Prostate gland (tissue), 2 donors: ENCODE results near the gene CREB3L2.

Experiments used
- POLR2A ChIP-seq: fragments of 450-650 bp; IDR thresholded peaks from one replicate; pipeline ENCODE4 v1.6.1; 2016; ENCODE audit warnings: antibody characterized with exemption, mild to moderate bottlenecking
- TF ChIP-seq, protein P1 (sequence below), 4 experiments: fragments of 200-600 bp in 2 of 4; fragments of 450-650 bp in 2 of 4; sonication (generic) in 2 of 4; IDR thresholded peaks; 1 replicate in 3 of 4; 2 replicates in 1 of 4; pipeline ENCODE4 v1.5.1; 2016 to 2019; ENCODE audit warnings: antibody characterized with exemption in 4 of 4, mild to moderate bottlenecking in 2 of 4, moderate library complexity in 2 of 4

- TF ChIP-seq POLR2A, result no peak
- TF ChIP-seq, protein P1, sequence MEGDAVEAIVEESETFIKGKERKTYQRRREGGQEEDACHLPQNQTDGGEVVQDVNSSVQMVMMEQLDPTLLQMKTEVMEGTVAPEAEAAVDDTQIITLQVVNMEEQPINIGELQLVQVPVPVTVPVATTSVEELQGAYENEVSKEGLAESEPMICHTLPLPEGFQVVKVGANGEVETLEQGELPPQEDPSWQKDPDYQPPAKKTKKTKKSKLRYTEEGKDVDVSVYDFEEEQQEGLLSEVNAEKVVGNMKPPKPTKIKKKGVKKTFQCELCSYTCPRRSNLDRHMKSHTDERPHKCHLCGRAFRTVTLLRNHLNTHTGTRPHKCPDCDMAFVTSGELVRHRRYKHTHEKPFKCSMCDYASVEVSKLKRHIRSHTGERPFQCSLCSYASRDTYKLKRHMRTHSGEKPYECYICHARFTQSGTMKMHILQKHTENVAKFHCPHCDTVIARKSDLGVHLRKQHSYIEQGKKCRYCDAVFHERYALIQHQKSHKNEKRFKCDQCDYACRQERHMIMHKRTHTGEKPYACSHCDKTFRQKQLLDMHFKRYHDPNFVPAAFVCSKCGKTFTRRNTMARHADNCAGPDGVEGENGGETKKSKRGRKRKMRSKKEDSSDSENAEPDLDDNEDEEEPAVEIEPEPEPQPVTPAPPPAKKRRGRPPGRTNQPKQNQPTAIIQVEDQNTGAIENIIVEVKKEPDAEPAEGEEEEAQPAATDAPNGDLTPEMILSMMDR (IDR thresholded peaks at IDR 0.05), result no peak
Observed at GRCh38 chr7:137838706-137839315, 163.1 kb downstream of the CREB3L2 start.
